Sigmoid colon (tissue), 4 donors: ENCODE measurements around the gene PRRX1.

Experiments used
- EP300 ChIP-seq, 4 donors: sonication (generic); formaldehyde crosslinking; IDR thresholded peaks; one replicate each; pipeline ENCODE4 v1.6.1; 2017; ENCODE audit warnings: antibody characterized with exemption in 4 of 4
- POLR2A ChIP-seq, 2 donors: fragments of 450-650 bp; IDR thresholded peaks; one replicate each; pipeline ENCODE4 v1.6.1; 2016; ENCODE audit warnings: antibody characterized with exemption in 2 of 2, mild to moderate bottlenecking in 2 of 2, moderate library complexity in 2 of 2
- POLR2AphosphoS5 ChIP-seq, 4 donors: sonication (generic); formaldehyde crosslinking; IDR thresholded peaks; one replicate each; pipeline ENCODE4 v1.6.1; 2017; ENCODE audit warnings: antibody characterized with exemption in 4 of 4
- TF ChIP-seq, protein P1 (sequence below), 4 experiments: fragments of 450-650 bp in 3 of 4; fragments of 200-600 bp in 1 of 4; IDR thresholded peaks; one replicate each; pipeline ENCODE4 v1.5.1; 2016 to 2019; ENCODE audit warnings: antibody characterized with exemption in 4 of 4, mild to moderate bottlenecking in 3 of 4, moderate library complexity in 2 of 4

DNA sequence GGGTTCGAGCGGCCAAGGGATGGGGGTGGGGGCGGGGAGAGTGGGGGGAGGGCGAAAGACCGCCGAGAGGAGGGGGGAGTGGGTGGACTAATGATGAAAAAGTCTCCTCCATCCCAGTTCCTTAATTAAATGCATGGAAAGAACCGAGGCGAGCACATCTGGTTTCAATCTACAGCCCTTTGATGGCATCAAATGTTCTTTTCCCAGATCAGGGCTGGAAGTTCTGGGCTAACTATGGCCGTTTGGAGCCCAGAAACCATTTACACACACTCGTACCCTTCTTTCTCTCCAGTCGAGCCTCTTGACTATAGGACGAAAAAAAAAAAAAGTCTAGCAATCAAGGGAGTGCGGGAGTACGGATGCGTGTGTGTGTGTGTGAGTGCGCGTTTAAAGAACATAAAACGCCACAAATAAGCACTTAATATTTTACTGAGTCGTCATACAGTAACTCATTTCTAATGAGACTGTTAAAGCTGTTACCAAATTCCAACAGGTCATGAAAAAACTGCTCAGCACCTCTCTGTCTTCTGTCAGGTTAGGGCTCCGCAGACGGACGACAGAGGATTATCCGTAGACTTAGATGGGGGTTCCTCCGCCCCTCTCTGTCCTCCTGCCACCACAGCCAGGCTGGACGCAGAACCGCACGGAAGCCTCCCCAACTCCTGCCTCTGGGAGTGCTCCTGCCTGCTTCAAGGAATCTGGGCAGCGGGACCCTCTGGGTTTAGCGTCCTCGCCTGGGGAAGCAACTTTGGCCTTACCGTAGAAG is 2.1 kb upstream of the PRRX1 start:
- TF ChIP-seq, protein P1, sequence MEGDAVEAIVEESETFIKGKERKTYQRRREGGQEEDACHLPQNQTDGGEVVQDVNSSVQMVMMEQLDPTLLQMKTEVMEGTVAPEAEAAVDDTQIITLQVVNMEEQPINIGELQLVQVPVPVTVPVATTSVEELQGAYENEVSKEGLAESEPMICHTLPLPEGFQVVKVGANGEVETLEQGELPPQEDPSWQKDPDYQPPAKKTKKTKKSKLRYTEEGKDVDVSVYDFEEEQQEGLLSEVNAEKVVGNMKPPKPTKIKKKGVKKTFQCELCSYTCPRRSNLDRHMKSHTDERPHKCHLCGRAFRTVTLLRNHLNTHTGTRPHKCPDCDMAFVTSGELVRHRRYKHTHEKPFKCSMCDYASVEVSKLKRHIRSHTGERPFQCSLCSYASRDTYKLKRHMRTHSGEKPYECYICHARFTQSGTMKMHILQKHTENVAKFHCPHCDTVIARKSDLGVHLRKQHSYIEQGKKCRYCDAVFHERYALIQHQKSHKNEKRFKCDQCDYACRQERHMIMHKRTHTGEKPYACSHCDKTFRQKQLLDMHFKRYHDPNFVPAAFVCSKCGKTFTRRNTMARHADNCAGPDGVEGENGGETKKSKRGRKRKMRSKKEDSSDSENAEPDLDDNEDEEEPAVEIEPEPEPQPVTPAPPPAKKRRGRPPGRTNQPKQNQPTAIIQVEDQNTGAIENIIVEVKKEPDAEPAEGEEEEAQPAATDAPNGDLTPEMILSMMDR (IDR thresholded peaks at IDR 0.05): no peak
- TF ChIP-seq POLR2AphosphoS5 (IDR thresholded peaks at IDR 0.05) (no peak), POLR2A (IDR thresholded peaks at IDR 0.05) (no peak), EP300 (IDR thresholded peaks at IDR 0.05) (no peak)
